GM19351 (cell line): Measurements from ENCODE around the gene DACT3.
A peak's percentile ranks its signal among the peaks of the same experiment; 100 is the strongest.

ENCODE experiments used
- ATAC-seq: cut with Tn5 transposase; IDR thresholded peaks from one replicate; pipeline ENCODE4 v1.9.1; 2021; ENCODE audit warnings: mild to moderate bottlenecking, moderate library complexity; ENCODE audit not compliant: unreplicated experiment

The DACT3 gene

DNA sequence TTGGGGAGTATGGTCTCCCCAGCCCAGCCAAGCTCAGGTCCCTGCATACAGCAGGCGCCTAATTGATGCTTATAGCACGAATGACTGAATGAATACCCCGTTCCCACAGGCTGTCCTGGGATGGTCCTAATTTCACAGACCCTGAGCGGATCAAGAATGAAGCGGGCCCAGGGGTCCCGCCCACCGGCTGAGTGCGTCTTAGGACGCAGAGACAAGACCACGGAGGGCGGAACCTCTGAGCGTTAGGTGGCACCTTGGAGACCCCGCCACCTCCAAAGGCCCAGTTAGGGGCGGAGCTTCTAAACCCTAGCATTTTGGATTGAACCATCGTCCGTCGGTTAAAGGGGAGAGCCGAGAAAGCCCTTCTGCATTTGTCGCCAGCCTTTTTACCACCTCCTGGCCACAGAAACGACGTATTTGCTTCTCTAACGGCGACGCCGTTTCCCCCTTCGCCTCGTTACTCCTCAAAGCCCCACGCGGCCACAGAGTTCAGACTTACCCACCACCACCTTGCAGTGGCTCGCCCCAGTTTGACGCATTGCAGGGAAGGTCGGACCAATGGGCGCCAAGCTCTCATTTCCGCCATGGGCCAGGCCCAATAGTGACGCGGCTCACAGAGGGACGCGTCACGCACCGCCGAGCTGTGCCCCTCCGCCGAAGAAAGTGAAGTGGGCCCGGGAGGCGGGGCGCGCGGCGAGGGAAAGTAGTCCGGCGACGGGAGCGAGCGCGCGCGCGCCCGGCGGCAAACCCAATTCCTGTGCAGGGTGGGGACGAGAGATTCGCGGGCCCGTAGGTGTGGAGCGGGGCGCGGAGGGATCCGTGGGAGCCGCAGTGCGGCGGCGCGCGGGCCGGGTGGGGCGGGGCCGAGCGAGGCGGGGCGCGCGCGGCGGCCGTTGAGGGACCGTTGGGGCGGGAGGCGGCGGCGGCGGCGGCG lies 60.3 kb downstream of the DACT3 start:
- peak; percentile 71 for ATAC-seq

DNA sequence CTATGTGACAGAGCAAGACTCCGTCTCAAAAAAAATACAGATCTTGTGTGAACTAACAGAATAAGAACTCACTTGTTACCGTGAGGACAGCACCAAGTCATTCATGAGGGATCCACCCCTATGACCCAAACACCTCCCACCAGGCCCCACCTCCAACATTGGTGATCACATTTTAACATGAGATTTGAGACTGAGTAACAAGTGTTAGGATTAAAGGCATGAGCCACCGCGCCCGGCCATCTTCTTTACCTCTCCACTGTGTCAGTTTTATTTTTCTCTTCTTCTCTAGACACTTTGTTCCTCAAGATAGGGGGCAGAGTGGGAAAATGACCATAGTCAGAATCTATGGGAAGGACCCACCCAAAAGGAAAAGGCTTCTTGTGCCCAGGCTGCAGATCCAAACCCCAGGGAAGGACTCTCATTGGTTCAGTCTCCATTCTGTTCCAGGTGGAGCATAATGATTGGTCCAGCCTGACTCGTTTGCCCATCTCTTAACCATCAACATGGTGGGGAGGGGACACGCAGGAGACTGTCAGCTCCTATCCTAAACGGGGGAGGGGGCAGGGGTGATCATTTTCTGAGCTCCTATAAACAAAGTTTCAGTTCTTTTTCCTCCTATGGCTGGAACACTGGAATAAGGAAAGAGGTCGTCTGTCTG lies 61.1 kb downstream of the DACT3 start:
- ATAC-seq, result no peak

DNA sequence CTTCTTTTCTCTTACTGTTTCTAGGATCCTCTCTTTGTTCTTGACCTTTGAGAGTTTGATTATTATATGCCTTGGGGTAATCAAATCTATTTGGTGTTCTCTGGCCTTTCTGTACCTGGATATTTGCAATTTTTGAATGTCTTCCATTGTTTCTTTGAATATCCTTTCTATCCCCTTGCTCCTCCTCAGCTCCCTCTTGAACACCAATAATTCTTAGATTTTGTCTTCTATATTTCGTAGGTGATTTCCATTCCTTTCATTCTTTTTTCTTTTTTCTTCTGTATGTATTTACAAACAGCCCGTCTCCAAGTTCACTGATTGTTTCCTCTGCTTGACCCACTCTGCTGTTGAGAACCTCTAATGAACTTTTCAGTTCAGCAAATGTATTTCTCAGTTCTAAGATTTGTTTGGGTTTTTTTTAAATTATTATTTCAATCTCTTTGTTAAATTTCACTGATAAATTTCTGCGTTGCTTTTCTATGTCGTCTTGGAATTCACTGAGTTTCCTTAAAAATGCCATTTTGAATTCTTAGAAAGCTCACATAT lies 62.5 kb downstream of the DACT3 start:
- no peak for ATAC-seq
